Measurements from ENCODE around the gene CARD11.
"Not testable (repeated sequence)": the region's sequence is repeated elsewhere in the genome, so short reads cannot be mapped to it uniquely, and the experiment has no call there.

Gene CARD11

DNA sequence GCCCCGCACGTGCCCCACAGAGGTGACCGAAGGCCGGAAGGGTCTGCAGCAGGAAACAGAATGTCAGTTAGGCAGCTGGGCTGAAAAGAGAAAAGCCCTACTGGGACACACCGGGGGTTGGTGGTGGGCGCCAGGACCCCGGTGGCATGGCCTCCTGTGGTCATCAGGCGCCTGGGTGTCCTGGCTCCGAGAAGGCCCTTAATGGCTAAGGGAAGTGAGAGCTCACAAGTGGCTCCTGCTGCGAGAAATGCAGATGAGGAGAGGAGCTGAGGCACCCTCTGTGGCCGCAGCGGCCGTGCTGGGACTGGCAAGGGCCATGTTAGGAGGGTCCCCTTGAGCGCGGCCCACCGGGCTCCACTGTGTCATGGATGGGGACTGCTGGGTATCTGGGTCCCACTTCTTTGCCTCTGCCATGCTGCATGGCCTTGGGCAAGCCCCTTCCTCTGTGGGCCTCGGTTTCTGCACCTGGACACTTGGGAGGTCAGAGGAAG is 120.3 kb downstream of the CARD11 start:
- DNase-seq = no peak

DNA sequence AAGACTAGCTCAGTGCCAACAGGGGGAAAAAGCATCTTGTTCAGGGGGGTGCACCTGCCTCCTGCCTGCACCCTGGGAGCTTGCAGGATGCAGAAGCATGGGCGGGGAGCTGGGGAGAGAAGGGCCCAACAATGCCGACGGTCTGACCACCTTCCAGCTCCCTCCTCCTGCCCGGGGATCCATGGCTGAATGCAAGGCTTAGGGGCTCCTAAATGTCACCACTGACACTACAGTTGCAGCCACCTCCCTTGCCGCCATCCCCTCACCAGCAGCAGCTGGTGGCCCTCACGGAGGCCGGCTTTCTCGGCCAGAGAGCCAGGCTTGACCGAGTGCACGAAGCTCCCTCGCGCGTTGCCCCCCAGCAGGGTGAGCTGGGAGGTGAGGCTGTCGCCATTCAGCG is 120.8 kb downstream of the CARD11 start:
- DNase-seq = no peak

DNA sequence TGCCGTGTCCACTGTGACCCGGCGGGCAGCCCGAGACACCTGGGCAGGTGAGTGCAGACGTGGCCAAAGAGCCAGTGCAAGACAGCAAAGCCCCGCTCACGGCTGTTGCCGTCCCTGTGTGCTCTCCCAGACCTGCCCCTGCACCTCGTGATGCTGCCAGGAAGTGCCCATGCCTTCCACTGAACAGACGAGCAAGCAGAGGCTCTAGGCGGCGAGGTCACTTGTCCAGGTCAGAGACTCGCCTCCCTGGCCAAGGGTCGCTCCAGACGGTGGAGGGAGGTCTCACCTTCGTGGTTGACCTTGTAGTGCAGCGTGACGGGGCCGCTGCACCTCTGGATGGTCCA is 121.3 kb downstream of the CARD11 start:
- no peak for DNase-seq

DNA sequence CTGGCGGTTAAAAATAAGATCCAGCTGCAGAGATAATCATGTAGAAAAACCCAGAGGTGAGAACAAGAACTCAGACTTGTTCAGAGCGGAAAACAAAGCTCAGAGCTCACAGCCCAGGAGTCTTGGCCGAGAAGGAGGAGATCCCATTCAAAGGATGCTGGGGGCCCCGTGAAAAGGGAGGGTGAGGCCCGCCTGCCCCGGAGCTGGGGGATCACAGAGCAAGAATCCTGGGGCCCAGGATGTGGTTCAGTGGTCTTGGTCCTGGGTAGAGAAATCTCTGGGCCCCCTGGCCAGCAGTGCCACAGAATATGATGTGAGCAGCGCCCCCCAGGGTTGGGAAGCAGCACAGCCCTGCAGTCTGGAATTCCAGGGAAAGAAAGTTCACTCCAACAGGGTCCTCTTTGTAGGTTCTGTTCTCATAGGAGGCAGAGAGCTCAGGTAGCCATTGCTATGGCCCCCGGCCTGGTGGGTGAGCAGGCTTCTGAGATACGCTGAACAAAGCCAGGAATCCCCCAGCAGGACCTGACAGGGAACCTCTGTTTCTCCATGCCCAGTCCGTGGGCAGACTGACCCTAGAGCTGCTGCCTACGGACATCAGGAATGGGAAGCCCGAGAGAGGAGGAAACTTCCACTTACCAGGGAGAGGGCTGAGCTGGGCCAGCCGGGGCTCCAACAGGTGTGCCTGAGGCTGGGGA is 121.9 kb downstream of the CARD11 start:
- DNase-seq = no peak

DNA sequence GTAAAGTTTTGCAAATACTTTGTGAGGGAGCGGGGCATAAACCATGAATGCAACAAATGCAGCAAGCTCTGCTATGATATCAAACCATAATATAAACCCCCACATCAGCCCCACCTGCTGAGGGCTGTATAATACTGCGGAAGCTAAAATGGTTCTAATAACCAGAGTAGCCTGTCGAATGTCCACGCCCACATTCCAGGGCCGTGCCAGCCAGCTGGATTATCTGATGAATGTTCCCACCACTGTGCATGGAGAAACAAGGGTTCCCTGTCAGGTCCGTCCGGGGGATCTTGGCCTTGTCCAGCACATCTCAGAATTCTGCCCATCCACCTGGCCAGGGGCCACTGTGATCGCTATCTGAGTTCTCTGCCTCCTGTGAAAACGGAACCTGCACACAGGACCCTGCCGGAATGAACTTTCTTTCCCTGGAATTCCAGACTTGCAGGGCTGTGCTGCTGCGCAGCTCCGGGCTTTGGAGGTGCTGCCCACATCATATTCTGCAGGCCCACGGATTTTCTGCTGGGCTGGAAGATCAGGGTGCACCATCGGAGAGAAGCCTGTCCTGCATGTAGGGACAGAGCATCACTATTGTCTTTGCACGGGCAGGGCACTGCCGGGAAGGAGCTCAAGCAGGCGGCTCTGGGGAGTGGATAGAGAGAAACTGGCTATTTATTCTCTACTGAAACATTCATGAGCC is 122.6 kb downstream of the CARD11 start:
- no peak for DNase-seq

DNA sequence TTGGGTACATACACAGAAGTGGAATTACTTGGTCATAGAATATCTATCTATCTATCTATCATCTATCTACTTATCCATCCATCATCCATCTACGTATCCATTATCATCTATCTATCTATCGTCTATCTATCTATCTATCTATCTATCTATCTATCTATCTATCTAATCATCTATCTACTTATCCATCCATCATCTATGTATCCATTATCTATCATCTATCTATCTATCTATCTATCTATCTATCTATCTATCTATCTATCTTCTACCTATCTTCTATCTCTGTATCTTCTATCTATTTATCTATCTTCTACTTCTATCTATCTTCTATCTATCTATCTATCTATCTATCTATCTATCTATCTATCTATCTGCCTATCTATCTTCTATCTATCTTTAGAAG is 123.2 kb downstream of the CARD11 start:
- DNase-seq = not testable (repeated sequence)

DNA sequence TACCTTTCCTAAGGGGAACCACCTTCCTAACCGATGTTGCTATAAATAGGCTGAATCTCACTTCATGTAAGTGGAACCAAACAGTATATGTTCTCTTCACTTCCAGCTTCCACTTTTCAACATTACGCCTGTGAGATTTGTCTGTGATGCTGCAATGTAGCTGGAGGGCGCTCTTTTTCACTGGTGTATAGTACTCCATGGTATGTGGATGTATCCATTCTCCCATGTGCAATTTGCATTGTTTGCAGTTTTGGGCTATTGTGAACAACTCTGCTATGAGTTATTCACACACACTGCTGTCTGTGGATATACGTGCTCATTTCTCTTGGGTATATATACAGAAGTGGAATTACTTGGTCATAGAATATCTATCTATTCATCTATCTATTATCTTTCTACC is 123.6 kb downstream of the CARD11 start:
- no peak for DNase-seq

DNA sequence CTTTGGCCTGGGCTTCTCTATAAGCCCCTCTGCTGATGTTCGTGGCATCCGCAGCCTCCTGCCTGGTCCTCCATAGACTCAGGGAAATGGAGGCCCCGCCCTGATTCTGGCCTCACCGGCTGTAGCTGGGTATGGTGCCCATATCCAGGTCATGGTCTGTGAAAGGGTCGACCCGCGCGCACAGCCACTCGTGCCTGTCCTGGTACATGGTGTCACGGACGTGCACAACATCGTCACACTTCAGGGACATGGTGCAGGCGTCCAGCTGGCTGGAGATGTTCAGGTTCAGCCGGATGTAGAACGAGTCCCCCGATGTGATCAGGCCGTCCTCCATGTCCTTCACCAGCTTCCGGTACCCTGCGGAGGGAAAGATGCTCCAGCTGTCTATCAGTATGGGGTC is 124.4 kb downstream of the CARD11 start:
- no peak for DNase-seq

DNA sequence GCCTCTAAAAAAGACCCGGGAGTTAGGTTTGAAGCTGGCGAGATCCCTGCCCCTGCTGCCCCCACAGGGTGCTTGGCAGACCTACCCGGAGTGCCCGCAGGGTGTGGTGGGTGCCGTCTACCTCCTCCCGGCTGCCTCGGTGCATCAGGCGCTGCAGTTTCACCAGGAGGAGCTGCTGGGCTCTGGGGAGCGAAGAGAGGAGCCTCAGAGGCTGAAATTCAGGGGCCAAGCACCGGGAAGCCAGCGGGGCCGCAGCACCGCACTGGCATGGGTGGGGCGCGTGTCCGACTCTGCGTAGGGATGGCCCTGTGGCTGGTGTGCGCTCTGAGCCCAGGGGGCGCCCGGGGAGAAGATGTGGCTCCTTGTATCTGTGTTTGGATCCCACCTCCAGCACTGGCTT is 125.3 kb downstream of the CARD11 start:
- no peak for DNase-seq

DNA sequence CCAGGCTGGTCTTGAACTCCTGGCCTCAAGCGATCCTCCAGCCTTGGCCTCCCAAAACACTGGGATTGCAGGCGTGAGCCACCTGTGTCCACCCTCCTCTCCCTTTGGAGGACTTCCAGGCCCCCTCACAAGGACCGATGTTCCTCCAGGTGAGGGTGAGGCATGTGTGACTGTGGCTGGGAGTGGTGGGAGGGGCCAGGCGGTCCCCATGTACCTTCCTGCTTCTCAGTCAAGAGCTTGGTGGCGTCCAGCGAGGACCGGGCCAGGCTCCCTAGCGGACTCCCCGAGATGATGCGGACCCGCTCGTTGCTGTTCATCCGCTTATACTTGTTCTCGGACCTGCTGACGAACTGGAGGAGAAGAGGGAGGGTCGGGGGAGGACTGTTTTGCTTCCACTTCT is 128.6 kb downstream of the CARD11 start:
- DNase-seq = no peak

DNA sequence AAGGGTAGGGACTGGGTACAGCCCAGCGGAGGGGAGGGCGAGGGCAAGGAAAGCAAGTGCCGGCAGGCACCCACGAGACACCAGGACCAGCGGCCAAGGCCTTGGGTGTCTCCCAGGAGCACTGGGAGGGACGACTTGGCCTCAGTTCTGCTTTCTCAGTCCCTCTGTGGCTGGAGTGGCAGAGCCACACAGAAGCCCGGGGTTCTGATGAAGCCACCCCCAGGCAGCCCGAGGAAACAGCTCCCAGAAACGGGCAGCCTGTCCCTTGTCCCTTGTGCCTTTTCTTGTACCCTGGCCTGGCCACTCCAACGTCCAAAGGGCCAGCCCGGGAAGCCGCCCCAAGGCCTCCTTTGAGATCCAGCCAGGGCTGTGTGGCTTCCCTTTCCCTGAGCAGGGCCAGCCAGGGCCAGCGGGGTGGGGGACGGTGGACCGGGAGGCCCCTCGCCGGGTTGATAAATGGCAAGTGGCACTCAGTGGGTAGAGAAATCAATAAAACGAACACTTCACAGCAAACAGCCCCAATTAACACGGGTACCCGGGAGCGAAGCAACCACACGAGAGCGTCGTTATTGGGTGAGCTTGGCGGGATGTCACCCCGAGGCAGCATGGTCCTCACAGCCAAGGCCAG is 129.8 kb downstream of the CARD11 start:
- DNase-seq = no peak

DNA sequence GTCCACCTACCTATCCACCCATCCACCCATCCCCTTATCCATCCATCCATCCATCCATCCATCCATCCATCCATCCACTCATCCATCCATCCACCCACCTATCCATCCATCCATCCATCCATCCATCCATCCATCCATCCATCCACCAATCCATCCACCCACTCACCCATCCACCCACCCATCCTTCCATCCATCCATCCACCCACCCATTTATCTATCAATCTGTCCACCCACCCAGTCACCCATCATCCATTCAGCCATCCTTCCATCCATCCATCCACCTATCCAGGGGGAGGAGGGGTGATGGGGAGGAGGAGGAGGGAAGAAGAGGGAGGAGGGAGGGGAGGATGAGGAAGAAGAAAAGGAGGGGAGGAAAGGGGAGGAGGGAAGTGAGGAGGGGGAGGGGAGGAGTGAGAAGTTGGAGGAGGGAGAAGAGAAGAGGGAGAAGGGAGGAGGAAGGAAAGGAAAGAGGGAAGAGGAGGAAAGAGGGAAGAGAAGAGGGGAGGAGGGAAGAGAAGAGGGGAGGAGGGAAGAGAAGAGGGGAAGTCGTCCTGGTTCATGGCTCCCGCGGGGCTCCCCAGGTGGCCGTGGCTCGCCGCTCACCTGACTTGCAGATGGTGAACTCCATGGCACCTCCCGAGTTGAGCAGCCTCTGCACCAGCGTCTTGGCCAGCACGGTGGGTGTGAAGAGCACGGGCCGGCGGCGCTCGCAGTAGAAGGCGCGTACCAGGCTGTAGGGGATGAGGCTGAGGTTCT is 130.8 kb downstream of the CARD11 start:
- no peak for DNase-seq

DNA sequence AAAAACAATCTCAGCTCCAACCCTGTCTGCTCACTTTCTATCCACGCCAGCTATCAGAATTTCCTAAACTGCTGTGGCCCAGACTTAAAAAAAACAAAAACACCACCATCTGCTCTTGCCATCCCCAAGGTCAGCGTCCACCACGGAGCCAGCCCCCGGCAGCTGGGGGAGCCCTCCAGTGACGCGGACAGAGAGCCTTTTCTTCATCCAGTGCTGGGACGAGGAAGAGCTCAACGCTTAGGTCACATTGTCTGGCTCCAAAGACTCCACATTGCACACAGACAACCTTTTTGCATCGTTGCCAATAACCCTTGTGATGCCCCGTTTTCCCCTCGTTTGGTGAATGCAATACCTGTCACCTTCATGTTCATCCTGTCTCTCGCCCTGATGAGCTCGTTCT is 132.2 kb downstream of the CARD11 start:
- DNase-seq = no peak

DNA sequence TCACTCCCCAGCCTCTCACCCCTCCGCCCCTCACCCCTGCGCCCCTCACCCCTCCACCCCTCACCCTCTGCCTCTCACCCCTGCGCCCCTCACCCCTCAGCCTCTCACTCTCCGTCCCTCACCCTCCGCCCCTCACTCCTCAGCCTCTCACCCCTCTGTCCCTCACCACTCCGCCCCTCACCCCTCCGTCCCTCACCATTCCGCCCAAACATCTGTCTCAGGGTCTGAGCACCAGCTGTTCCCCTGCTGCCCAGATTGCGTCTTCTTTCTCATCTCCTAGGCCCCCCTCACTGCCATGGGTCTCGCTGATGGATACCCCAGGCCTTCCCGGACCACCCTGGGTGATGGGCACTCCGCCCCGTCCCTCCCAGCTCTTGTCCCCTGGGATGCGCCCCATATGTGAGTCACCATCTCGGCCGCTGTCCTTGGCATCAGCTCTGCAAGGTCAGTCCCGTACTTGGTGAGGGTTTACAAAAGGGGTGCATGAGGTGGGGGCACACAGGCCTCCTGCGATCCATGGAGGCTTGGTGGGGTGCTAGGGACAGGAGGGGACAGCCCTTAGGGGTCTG is 134.1 kb downstream of the CARD11 start:
- no peak for DNase-seq

DNA sequence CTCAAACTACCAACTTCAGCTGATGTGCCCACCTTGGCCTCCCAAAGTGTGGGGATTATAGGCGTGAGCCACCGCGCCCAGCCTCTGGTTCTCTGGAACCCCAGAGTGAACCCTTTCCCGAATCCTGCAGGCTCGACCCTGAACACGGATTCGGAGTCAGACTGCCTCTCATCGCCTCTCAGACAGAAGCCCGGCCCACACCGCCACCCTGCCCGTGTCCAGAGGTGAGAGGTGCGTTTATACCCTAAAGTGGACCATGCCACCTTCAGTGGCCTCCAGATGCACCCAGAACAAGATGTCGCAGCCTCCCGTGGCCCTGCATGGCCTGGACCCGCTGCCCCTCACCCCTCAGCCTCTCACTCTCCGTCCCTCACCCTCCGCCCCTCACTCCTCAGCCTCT is 134.6 kb downstream of the CARD11 start:
- DNase-seq = no peak

DNA sequence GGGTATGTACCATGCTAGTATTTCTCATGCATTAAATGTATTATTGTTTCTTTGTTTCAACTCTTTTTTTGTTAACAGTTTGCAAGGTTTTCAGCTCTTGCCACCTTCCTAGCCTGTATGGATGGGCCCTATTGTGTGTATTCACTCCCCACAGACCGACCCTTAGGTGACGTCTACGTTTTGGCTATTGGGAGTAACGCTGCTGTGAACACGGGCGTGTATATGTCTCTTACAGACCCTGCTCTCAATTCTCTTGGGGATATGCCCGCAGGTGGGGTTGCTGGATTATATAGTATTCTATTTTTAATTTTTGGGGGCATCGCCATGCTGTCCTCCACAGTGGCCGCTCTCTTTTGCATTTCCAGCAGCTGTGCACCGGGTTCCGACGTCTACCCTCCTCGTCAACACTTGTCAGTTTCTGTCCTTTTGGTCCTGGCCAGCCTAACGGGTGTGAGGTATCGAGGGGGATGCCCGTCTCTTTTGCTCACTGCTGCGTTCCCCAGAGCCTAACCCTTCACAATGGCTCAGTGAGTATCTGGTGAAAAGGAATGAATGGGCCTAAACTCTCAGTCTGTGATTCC is 135.5 kb downstream of the CARD11 start:
- DNase-seq = no peak

DNA sequence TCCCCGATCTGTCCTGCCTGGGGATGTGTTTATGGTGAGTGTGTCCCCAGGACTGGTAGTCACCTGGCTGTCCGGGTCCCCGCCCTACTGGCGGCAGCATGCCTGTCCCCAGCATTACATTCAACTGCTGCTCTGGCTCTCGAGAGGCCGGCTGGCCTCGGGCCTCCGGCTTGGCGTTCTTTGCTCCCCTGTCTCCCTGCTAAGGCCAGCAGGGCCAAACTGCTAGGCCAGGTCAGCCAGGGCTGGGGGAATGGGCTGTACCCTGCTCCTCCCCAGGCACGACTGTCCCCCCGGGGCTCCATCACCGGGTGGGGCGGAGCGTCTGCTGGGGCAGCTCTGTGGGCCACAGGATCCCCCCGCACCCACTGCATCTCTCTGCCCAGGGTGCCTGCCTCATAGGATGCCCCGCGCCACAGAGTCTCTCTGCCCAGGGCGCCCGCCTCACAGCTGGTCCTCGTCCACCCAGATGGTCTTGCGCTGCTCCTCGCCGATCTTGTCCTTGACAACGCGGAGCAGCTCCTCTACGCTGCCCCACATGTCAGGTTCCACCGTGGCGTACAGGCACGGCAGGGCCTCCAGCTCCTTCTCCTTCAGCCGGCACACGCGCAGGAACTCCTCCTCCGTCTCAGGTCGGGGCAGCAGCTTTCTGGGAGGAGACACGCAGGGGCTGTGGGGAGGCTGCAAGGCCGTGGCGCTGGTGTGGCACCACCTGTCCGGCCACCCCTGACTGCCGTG is 137.3 kb downstream of the CARD11 start:
- DNase-seq = no peak

DNA sequence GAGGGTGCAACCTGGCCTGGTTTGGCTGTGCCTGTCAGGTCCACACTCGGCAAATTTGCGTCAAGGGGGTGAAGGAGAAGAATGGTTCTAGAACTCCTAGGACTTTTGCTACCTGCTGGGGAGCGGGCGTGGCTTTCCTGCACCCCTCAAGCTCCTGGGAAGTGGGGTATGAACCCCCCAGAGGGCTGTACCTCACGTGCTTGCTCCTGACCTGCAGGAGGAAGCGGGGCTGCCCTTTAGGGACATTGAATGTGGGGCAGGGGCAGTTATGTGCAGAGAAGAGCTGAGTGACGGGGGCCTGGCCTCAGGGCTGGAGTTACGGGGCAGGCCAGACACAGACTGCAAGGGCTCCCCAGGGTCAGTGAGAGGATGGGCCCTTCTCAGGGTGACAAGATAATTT is 138.2 kb downstream of the CARD11 start:
- DNase-seq = no peak

DNA sequence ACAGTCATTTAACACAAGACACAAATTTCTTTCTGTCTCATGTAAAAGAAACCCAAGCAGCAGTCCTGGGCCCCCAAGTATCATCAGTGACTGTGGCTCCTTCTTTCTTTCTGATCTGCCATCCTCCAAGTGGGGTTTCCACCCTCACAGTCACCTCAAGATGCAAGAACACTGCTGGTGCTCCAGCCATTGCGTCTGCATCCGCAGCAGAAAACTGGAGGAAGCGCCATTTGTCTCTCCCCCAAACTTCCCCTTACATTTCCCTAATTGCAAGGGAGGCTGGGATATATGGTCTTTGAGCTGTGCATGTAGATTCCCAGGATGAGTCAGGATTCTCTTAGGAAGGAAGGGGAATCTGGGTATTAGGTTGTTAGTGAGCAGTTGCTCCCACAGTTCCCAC is 138.6 kb downstream of the CARD11 start:
- no peak for DNase-seq

DNA sequence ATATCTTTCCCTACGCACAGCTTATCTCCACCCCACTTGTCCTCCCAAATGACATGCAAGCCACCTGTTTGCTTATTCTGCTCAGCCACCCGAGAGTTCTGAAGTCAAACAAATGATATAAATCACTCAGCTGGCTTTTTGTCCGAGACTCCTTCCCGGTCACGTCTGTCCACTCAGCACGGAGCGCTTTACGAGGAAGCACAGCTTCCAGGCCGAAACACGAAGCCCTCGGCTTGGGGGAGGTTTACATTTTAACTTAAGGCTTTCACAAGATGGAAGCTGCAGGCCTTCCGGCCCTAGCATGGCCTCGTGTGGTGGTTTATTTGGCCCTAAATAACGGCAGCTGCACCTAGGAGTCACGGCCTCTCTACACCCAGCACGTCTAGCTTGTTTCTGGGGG is 139.5 kb downstream of the CARD11 start:
- DNase-seq = no peak

DNA sequence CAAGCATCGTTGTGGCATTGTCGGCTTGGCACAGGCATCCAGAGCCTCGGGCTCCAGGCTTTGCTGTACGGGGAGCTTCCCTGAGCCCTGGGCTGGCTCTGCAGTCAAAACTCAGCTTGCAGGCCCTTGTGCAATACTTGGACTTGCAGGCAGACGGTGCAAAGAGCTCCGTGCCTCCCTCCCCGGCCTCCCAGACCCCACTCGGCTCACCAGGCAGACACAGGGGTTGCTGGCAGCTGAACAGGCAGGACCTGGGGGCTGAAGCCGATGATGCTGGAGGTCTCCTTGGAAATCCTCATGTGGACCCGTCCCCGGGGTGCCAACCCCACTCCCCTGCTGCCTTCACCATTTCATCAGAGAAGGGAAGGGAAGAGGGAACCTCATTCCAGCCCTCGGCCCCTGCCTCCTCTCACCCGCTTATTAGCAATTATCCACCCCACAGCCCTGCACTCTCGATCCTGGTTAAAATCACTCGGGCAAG is 139.9 kb downstream of the CARD11 start:
- no peak for DNase-seq

DNA sequence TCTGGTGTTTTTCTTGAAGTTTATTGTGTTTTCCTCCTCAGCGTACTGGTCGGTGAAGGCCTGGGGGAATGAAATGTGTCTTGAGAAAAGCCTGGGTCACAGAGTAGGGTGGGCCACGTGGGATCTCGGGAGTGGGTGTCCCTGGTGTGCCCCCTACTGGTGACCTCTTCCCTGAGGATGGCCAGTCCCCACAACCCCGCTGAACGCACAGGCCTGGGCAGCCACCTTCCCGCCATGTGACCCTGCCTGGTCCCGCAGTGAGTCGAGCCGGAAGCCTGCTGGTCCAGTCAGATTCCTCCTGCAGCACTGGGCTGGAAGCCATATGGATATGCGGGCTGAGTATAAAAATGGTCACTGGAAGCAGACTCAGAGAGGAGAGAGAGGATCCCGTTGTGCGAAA is 146.6 kb downstream of the CARD11 start:
- no peak for DNase-seq

Measured in CD4-positive, alpha-beta T cell treated with Interleukin-6 for 4 hours (primary cell).